HepG2 (cell line): ENCODE measurements around the gene OPA3. TPM values are rescaled to one million over a fixed set of nuclear protein-coding genes. Genes with fewer than 3 reads are reported as not detected.

ENCODE experiments used
- ATF7-NPFF ChIP-seq: sonication (generic); formaldehyde crosslinking; IDR thresholded peaks from 2 replicates; pipeline ENCODE4 v1.8.1; 2023; ENCODE audit warnings: mild to moderate bottlenecking, low read depth, missing genetic modification reagents, moderate library complexity
- GLI4 ChIP-seq: sonication (generic); formaldehyde crosslinking; IDR thresholded peaks from 2 replicates; pipeline ENCODE4 v1.5.1; 2020; ENCODE audit warnings: missing genetic modification reagents, mild to moderate bottlenecking, moderate library complexity, borderline replicate concordance
- HOXA3 ChIP-seq: sonication (generic); formaldehyde crosslinking; IDR thresholded peaks from 2 replicates; pipeline ENCODE4 v1.5.0; 2020; ENCODE audit warnings: missing genetic modification reagents
- KLF16 ChIP-seq, 2 experiments: sonication (generic) in 1 of 2; formaldehyde crosslinking in 1 of 2; IDR thresholded peaks; 2 replicates each; pipeline versions ENCODE4 v1.6.1 to v1.8.0; 2016 to 2023; ENCODE audit warnings: missing genetic modification reagents in 2 of 2, missing compliant biosample characterization in 1 of 2
- MEF2D ChIP-seq: sonication (generic); formaldehyde crosslinking; IDR thresholded peaks from 2 replicates; pipeline ENCODE4 v1.5.1; 2020; ENCODE audit warnings: mild to moderate bottlenecking, missing genetic modification reagents
- NFKB2 ChIP-seq: sonication (generic); formaldehyde crosslinking; IDR thresholded peaks from 2 replicates; pipeline ENCODE4 v1.4.0; 2020; ENCODE audit warnings: missing genetic modification reagents, borderline replicate concordance
- RARA ChIP-seq: IDR thresholded peaks from 2 replicates; pipeline ENCODE4 v1.6.1; 2016; ENCODE audit warnings: missing genetic modification reagents, missing compliant biosample characterization
- SNAI1 ChIP-seq: sonication (generic); formaldehyde crosslinking; IDR thresholded peaks from 2 replicates; pipeline ENCODE4 v1.5.0; 2020; ENCODE audit warnings: mild to moderate bottlenecking, missing genetic modification reagents, borderline replicate concordance
- ZBTB3 ChIP-seq: sonication (generic); formaldehyde crosslinking; IDR thresholded peaks from 2 replicates; pipeline ENCODE4 v1.4.0; 2020; ENCODE audit warnings: low read depth, mild to moderate bottlenecking, moderate library complexity, missing genetic modification reagents, borderline replicate concordance
- ZNF160 ChIP-seq: sonication (generic); formaldehyde crosslinking; IDR thresholded peaks from 2 replicates; pipeline ENCODE4 v1.8.0; 2022; ENCODE audit warnings: mild to moderate bottlenecking, inconsistent platforms, missing genetic modification reagents
- ZNF274 ChIP-seq: sonication (generic); formaldehyde crosslinking; IDR thresholded peaks from 2 replicates; pipeline ENCODE4 v1.5.1; 2020; ENCODE audit warnings: mild to moderate bottlenecking, missing genetic modification reagents
- ZNF337 ChIP-seq: sonication (generic); formaldehyde crosslinking; IDR thresholded peaks from 2 replicates; pipeline ENCODE4 v1.5.1; 2020; ENCODE audit warnings: missing genetic modification reagents, low read depth, mild to moderate bottlenecking, borderline replicate concordance
- ZNF776 ChIP-seq: sonication (generic); formaldehyde crosslinking; IDR thresholded peaks from 2 replicates; pipeline ENCODE4 v1.4.0; 2020; ENCODE audit warnings: mild to moderate bottlenecking, missing genetic modification reagents
- polyA plus RNA-seq, 8 experiments: library from polyadenylated mRNA; depleted of rRNA in 3 of 8; stranded (reverse) in 7 of 8; unstranded in 1 of 8; fragments of >200 nt; fragmentation: Illumina TruSeq in 4 of 8; extraction: Trizol in 4 of 8; gene quantifications; 2 replicates each; pipeline versions ENCODE4 v1.2.1 to v1.2.3, GENCODE V29; 2011 to 2016; ENCODE audit warnings: low read depth in 4 of 8, missing spikeins in 1 of 8, mixed read lengths in 1 of 8; ENCODE audit not compliant: insufficient read depth in 1 of 8
- total RNA-seq, 5 experiments: library from RNA; depleted of rRNA; stranded (reverse); fragments of >200 nt; fragmentation: Illumina TruSeq; extraction: Trizol; gene quantifications; 2 replicates each; pipeline ENCODE4 v1.2.3, GENCODE V29; 2016; ENCODE audit warnings: low read depth in 1 of 5
- TF ChIP-seq, protein P1 (sequence below): sonication (generic); formaldehyde crosslinking; IDR thresholded peaks from 2 replicates; pipeline ENCODE4 v1.4.0; 2020; ENCODE audit warnings: mild to moderate bottlenecking, missing genetic modification reagents
- TF ChIP-seq, protein P2 (sequence below): sonication (generic); formaldehyde crosslinking; IDR thresholded peaks from 2 replicates; pipeline ENCODE4 v1.4.0; 2020; ENCODE audit warnings: mild to moderate bottlenecking, missing genetic modification reagents
- TF ChIP-seq, protein P3 (sequence below): IDR thresholded peaks from 2 replicates; pipeline ENCODE4 v1.6.1; 2016; ENCODE audit warnings: low read depth, control low read depth
- TF ChIP-seq, protein P4 (sequence below): sonication (generic); formaldehyde crosslinking; IDR thresholded peaks from 2 replicates; pipeline ENCODE4 v1.5.0; 2020; ENCODE audit warnings: mild to moderate bottlenecking, missing genetic modification reagents
- TF ChIP-seq, protein P5 (sequence below): sonication (generic); formaldehyde crosslinking; conservative IDR thresholded peaks from 2 replicates; pipeline ENCODE4 v1.8.0; 2022; ENCODE audit warnings: low read depth, missing genetic modification reagents

OPA3 gene
- total and polyA plus RNA-seq, 2 of the 13 experiments (the other 11 are each of a cell fraction or from before 2014, with no cell fraction given): 8.3 to 17.7 TPM

DNA sequence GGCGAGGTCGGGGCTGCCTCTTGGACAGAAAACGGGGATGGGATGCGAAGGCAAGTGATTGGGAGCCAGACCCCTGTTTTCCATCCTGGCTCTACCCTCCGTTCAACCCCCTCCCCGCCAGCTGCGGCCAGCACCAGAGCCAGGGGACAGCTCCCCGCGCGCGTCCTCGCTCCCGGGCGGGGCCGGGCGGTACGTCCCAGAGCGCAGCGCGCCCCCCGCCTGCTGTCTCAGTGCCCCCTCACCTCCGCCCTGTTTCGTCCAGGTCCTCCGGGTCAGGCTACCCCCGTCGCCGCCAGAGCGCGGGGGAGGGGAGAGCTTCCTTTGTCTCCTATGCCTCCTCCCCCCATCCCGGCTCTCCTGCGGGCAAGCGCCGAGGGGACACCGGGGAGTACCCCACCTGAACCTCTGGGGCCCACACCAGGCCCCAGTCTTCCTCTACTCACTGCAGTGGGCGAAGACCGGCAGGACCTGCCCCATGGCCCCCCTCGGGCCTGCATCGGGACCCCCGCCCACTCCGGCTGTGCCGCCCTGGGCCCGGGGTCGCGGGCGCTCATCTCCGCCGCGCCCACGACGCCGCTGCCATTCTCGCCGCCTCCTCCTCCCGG, 88.2 kb downstream of the OPA3 start (continued):
- TF ChIP-seq, protein P1, sequence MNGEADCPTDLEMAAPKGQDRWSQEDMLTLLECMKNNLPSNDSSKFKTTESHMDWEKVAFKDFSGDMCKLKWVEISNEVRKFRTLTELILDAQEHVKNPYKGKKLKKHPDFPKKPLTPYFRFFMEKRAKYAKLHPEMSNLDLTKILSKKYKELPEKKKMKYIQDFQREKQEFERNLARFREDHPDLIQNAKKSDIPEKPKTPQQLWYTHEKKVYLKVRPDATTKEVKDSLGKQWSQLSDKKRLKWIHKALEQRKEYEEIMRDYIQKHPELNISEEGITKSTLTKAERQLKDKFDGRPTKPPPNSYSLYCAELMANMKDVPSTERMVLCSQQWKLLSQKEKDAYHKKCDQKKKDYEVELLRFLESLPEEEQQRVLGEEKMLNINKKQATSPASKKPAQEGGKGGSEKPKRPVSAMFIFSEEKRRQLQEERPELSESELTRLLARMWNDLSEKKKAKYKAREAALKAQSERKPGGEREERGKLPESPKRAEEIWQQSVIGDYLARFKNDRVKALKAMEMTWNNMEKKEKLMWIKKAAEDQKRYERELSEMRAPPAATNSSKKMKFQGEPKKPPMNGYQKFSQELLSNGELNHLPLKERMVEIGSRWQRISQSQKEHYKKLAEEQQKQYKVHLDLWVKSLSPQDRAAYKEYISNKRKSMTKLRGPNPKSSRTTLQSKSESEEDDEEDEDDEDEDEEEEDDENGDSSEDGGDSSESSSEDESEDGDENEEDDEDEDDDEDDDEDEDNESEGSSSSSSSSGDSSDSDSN (CRISPR knock-in tag): no peak
- TF ChIP-seq, protein P2, sequence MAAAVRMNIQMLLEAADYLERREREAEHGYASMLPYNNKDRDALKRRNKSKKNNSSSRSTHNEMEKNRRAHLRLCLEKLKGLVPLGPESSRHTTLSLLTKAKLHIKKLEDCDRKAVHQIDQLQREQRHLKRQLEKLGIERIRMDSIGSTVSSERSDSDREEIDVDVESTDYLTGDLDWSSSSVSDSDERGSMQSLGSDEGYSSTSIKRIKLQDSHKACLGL (CRISPR knock-in tag): peak; percentile 93
- TF ChIP-seq RARA (CRISPR knock-in tag): peak; percentile 73
- peak in 1 of 2 experiments; percentile 93; a peak in 2 of 4 replicates for TF ChIP-seq KLF16 (CRISPR knock-in tag; IDR thresholded peaks at IDR 0.05)
- TF ChIP-seq ZBTB3 (CRISPR knock-in tag): peak; percentile 17; the same call in 1 of the 2 replicates
- TF ChIP-seq MEF2D: peak; percentile 50; the same call in 1 of the 2 replicates
- TF ChIP-seq ZNF274: peak; percentile 86; the same call in 1 of the 2 replicates
- TF ChIP-seq, protein P3, sequence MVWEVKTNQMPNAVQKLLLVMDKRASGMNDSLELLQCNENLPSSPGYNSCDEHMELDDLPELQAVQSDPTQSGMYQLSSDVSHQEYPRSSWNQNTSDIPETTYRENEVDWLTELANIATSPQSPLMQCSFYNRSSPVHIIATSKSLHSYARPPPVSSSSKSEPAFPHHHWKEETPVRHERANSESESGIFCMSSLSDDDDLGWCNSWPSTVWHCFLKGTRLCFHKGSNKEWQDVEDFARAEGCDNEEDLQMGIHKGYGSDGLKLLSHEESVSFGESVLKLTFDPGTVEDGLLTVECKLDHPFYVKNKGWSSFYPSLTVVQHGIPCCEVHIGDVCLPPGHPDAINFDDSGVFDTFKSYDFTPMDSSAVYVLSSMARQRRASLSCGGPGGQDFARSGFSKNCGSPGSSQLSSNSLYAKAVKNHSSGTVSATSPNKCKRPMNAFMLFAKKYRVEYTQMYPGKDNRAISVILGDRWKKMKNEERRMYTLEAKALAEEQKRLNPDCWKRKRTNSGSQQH (CRISPR knock-in tag): peak; percentile 90
- peak; percentile 65; the same call in 1 of the 2 replicates for TF ChIP-seq GLI4 (CRISPR knock-in tag)
- peak; percentile 73; the same call in 1 of the 2 replicates for TF ChIP-seq ZNF776
- TF ChIP-seq ATF7-NPFF (CRISPR knock-in tag): peak; percentile 88
- TF ChIP-seq SNAI1 (CRISPR knock-in tag): no peak
- TF ChIP-seq, protein P4, sequence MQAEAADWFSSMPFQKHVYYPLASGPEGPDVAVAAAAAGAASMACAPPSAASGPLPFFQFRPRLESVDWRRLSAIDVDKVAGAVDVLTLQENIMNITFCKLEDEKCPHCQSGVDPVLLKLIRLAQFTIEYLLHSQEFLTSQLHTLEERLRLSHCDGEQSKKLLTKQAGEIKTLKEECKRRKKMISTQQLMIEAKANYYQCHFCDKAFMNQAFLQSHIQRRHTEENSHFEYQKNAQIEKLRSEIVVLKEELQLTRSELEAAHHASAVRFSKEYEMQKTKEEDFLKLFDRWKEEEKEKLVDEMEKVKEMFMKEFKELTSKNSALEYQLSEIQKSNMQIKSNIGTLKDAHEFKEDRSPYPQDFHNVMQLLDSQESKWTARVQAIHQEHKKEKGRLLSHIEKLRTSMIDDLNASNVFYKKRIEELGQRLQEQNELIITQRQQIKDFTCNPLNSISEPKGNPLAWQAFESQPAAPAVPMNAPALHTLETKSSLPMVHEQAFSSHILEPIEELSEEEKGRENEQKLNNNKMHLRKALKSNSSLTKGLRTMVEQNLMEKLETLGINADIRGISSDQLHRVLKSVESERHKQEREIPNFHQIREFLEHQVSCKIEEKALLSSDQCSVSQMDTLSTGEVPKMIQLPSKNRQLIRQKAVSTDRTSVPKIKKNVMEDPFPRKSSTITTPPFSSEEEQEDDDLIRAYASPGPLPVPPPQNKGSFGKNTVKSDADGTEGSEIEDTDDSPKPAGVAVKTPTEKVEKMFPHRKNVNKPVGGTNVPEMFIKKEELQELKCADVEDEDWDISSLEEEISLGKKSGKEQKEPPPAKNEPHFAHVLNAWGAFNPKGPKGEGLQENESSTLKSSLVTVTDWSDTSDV (CRISPR knock-in tag): peak; percentile 69; the same call in 1 of the 2 replicates
- peak; percentile 59 for TF ChIP-seq HOXA3
- peak; percentile 72 for TF ChIP-seq ZNF160
- TF ChIP-seq, protein P5, sequence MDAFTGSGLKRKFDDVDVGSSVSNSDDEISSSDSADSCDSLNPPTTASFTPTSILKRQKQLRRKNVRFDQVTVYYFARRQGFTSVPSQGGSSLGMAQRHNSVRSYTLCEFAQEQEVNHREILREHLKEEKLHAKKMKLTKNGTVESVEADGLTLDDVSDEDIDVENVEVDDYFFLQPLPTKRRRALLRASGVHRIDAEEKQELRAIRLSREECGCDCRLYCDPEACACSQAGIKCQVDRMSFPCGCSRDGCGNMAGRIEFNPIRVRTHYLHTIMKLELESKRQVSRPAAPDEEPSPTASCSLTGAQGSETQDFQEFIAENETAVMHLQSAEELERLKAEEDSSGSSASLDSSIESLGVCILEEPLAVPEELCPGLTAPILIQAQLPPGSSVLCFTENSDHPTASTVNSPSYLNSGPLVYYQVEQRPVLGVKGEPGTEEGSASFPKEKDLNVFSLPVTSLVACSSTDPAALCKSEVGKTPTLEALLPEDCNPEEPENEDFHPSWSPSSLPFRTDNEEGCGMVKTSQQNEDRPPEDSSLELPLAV (CRISPR knock-in tag): no peak
- TF ChIP-seq NFKB2: peak; percentile 88
- no peak; the same call in 1 of the 2 replicates for TF ChIP-seq ZNF337 (CRISPR knock-in tag)
